HepG2 (cell line): Measurements from ENCODE around the gene LCAT. TPM values are rescaled to one million over a fixed set of nuclear protein-coding genes. Genes with fewer than 3 reads are reported as not detected.
A peak's percentile ranks its signal among the peaks of the same experiment; 100 is the strongest.

Source experiments
- AHR ChIP-seq: IDR thresholded peaks from 2 replicates; pipeline ENCODE4 v1.6.1; 2018; ENCODE audit warnings: missing genetic modification reagents, missing compliant biosample characterization
- HNRNPUL1 ChIP-seq: fragments of 200-400 bp; formaldehyde crosslinking; IDR thresholded peaks from 2 replicates; pipeline ENCODE4 v1.6.1; 2017; ENCODE audit warnings: low read depth, mild to moderate bottlenecking, low read length, moderate library complexity
- MLLT10 ChIP-seq: sonication (generic); formaldehyde crosslinking; IDR thresholded peaks from 2 replicates; pipeline ENCODE4 v1.4.0; 2020; ENCODE audit warnings: missing genetic modification reagents
- MTA1 ChIP-seq: sonication (generic); formaldehyde crosslinking; IDR thresholded peaks from 2 replicates; pipeline ENCODE4 v1.4.0; 2020; ENCODE audit warnings: missing genetic modification reagents, mild to moderate bottlenecking, borderline replicate concordance
- NPAS2 ChIP-seq: sonication (generic); formaldehyde crosslinking; IDR thresholded peaks from 2 replicates; pipeline ENCODE4 v1.8.0; 2022; ENCODE audit warnings: mild to moderate bottlenecking, missing genetic modification reagents, borderline replicate concordance
- RBAK ChIP-seq: sonication (generic); formaldehyde crosslinking; IDR thresholded peaks from 2 replicates; pipeline ENCODE4 v1.5.1; 2020; ENCODE audit warnings: mild to moderate bottlenecking, missing genetic modification reagents
- RBM22 ChIP-seq: fragments of 200-400 bp; formaldehyde crosslinking; optimal IDR thresholded peaks from 2 replicates; pipeline ENCODE3; 2017; ENCODE audit warnings: mild to moderate bottlenecking, low read length, moderate library complexity
- TEAD2 ChIP-seq: sonication (generic); formaldehyde crosslinking; IDR thresholded peaks from 2 replicates; pipeline ENCODE4 v1.9.0; 2021; ENCODE audit warnings: missing genetic modification reagents
- TSC22D2 ChIP-seq: sonication (generic); formaldehyde crosslinking; IDR thresholded peaks from 2 replicates; pipeline ENCODE4 v1.5.1; 2020; ENCODE audit warnings: missing genetic modification reagents, mild to moderate bottlenecking, borderline replicate concordance
- YEATS2 ChIP-seq: sonication (generic); formaldehyde crosslinking; IDR thresholded peaks from 2 replicates; pipeline ENCODE4 v1.4.0; 2020; ENCODE audit warnings: missing genetic modification reagents, borderline replicate concordance
- ZNF263 ChIP-seq: sonication (generic); formaldehyde crosslinking; IDR thresholded peaks from 2 replicates; pipeline ENCODE4 v1.4.0; 2020; ENCODE audit warnings: missing genetic modification reagents
- ZNF670 ChIP-seq: sonication (generic); formaldehyde crosslinking; IDR thresholded peaks from 2 replicates; pipeline ENCODE4 v1.8.0; 2022; ENCODE audit warnings: mild to moderate bottlenecking, missing genetic modification reagents, borderline replicate concordance
- ZNF772 ChIP-seq: sonication (generic); formaldehyde crosslinking; IDR thresholded peaks from 2 replicates; pipeline ENCODE4 v1.5.0; 2020; ENCODE audit warnings: mild to moderate bottlenecking, missing genetic modification reagents
- ZNF781 ChIP-seq: sonication (generic); formaldehyde crosslinking; IDR thresholded peaks from 2 replicates; pipeline ENCODE4 v1.5.1; 2020; ENCODE audit warnings: borderline replicate concordance, mild to moderate bottlenecking, missing genetic modification reagents; ENCODE audit errors: not compliant biosample characterization
- polyA plus RNA-seq, 8 experiments: library from polyadenylated mRNA; depleted of rRNA in 3 of 8; stranded (reverse) in 7 of 8; unstranded in 1 of 8; fragments of >200 nt; fragmentation: Illumina TruSeq in 4 of 8; extraction: Trizol in 4 of 8; gene quantifications; 2 replicates each; pipeline versions ENCODE4 v1.2.1 to v1.2.3, GENCODE V29; 2011 to 2016; ENCODE audit warnings: low read depth in 4 of 8, missing spikeins in 1 of 8, mixed read lengths in 1 of 8; ENCODE audit not compliant: insufficient read depth in 1 of 8
- total RNA-seq, 5 experiments: library from RNA; depleted of rRNA; stranded (reverse); fragments of >200 nt; fragmentation: Illumina TruSeq; extraction: Trizol; gene quantifications; 2 replicates each; pipeline ENCODE4 v1.2.3, GENCODE V29; 2016; ENCODE audit warnings: low read depth in 1 of 5
- TF ChIP-seq, protein P1 (sequence below): IDR thresholded peaks from 2 replicates; pipeline ENCODE4 v1.4.0; 2020; ENCODE audit warnings: mild to moderate bottlenecking, missing genetic modification reagents
- TF ChIP-seq, protein P2 (sequence below): sonication (generic); formaldehyde crosslinking; IDR thresholded peaks from 2 replicates; pipeline ENCODE4 v1.5.0; 2020; ENCODE audit warnings: missing genetic modification reagents
- TF ChIP-seq, protein P3 (sequence below): IDR thresholded peaks from 2 replicates; pipeline ENCODE4 v1.6.1; 2016; ENCODE audit warnings: control low read depth
- TF ChIP-seq, protein P4 (sequence below): sonication (generic); formaldehyde crosslinking; IDR thresholded peaks from 2 replicates; pipeline ENCODE4 v1.5.0; 2020; ENCODE audit warnings: missing genetic modification reagents

Gene LCAT
- total and polyA plus RNA-seq, 2 of the 13 experiments (the other 11 are each of a cell fraction or from before 2014, with no cell fraction given), result 36.1 to 38.9 TPM

DNA sequence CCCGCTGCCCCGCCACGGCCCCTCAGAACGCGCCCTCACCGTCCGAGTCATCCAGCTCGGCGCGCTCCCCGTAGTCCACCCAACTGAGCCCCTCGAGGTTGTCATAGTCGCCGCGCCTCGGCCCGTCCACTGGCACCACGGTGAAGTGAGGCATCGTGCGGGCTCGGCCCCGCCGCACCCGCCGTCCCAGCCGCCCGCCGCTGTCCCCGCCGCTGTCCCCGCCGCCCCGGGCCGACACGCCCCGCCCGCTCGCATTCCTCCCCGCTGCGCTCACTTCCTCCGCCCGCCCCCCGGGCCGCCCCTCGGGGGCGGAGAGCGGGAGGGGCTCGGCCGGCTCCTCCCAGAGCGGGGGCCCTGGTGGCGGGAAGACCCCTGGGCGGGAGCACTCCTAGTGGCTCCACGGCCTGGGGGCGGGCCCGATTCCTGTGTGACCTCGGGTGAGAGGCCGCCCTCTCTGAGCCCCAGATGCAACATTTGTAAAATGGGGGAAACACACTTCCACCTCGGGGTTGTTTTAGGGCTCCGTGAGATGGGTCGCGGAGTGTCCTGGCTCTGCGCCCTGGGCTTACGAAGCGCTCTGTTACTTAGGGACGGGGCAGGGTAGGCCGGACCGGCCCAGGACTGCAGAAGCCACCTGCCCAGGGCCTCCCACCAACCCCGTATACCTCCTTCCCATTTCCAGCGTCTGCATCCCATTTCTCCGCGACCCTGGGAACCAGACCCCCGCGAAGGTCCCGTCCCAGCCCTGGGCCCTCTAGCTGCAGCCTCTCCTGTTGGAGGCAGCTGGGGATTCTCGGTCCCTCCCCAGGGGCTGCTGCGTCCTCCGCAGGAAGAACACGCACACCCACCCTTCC is 24.7 kb upstream of the LCAT start, which contains the start of gene SLC12A4 (continued):
- TF ChIP-seq NPAS2 (CRISPR knock-in tag), result no peak
- TF ChIP-seq RBM22, result no peak
- TF ChIP-seq ZNF263 (CRISPR knock-in tag), result peak; percentile 100
- no peak for TF ChIP-seq HNRNPUL1
- TF ChIP-seq YEATS2 (CRISPR knock-in tag), result peak; percentile 39; the same call in 1 of the 2 replicates
- TF ChIP-seq ZNF781 (CRISPR knock-in tag), result peak; percentile 35
- TF ChIP-seq, protein P1, sequence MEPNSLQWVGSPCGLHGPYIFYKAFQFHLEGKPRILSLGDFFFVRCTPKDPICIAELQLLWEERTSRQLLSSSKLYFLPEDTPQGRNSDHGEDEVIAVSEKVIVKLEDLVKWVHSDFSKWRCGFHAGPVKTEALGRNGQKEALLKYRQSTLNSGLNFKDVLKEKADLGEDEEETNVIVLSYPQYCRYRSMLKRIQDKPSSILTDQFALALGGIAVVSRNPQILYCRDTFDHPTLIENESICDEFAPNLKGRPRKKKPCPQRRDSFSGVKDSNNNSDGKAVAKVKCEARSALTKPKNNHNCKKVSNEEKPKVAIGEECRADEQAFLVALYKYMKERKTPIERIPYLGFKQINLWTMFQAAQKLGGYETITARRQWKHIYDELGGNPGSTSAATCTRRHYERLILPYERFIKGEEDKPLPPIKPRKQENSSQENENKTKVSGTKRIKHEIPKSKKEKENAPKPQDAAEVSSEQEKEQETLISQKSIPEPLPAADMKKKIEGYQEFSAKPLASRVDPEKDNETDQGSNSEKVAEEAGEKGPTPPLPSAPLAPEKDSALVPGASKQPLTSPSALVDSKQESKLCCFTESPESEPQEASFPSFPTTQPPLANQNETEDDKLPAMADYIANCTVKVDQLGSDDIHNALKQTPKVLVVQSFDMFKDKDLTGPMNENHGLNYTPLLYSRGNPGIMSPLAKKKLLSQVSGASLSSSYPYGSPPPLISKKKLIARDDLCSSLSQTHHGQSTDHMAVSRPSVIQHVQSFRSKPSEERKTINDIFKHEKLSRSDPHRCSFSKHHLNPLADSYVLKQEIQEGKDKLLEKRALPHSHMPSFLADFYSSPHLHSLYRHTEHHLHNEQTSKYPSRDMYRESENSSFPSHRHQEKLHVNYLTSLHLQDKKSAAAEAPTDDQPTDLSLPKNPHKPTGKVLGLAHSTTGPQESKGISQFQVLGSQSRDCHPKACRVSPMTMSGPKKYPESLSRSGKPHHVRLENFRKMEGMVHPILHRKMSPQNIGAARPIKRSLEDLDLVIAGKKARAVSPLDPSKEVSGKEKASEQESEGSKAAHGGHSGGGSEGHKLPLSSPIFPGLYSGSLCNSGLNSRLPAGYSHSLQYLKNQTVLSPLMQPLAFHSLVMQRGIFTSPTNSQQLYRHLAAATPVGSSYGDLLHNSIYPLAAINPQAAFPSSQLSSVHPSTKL (CRISPR knock-in tag), result peak; percentile 75
- TF ChIP-seq MLLT10 (CRISPR knock-in tag), result no peak
- TF ChIP-seq, protein P2, sequence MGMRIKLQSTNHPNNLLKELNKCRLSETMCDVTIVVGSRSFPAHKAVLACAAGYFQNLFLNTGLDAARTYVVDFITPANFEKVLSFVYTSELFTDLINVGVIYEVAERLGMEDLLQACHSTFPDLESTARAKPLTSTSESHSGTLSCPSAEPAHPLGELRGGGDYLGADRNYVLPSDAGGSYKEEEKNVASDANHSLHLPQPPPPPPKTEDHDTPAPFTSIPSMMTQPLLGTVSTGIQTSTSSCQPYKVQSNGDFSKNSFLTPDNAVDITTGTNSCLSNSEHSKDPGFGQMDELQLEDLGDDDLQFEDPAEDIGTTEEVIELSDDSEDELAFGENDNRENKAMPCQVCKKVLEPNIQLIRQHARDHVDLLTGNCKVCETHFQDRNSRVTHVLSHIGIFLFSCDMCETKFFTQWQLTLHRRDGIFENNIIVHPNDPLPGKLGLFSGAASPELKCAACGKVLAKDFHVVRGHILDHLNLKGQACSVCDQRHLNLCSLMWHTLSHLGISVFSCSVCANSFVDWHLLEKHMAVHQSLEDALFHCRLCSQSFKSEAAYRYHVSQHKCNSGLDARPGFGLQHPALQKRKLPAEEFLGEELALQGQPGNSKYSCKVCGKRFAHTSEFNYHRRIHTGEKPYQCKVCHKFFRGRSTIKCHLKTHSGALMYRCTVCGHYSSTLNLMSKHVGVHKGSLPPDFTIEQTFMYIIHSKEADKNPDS (CRISPR knock-in tag), result no peak
- 0 out of 2 replicates have a peak, but pooled peaks have one; percentile 65 for TF ChIP-seq TSC22D2 (CRISPR knock-in tag)
- TF ChIP-seq TEAD2 (CRISPR knock-in tag), result no peak
- TF ChIP-seq ZNF670 (CRISPR knock-in tag), result no peak
- TF ChIP-seq, protein P3, sequence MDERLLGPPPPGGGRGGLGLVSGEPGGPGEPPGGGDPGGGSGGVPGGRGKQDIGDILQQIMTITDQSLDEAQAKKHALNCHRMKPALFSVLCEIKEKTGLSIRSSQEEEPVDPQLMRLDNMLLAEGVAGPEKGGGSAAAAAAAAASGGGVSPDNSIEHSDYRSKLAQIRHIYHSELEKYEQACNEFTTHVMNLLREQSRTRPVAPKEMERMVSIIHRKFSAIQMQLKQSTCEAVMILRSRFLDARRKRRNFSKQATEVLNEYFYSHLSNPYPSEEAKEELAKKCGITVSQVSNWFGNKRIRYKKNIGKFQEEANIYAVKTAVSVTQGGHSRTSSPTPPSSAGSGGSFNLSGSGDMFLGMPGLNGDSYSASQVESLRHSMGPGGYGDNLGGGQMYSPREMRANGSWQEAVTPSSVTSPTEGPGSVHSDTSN, result no peak
- peak; percentile 79; the same call in 1 of the 2 replicates for TF ChIP-seq MTA1 (CRISPR knock-in tag)
- TF ChIP-seq RBAK (CRISPR knock-in tag), result no peak
- TF ChIP-seq ZNF772, result no peak; the same call in 1 of the 2 replicates
- TF ChIP-seq AHR (CRISPR knock-in tag), result no peak
- TF ChIP-seq, protein P4, sequence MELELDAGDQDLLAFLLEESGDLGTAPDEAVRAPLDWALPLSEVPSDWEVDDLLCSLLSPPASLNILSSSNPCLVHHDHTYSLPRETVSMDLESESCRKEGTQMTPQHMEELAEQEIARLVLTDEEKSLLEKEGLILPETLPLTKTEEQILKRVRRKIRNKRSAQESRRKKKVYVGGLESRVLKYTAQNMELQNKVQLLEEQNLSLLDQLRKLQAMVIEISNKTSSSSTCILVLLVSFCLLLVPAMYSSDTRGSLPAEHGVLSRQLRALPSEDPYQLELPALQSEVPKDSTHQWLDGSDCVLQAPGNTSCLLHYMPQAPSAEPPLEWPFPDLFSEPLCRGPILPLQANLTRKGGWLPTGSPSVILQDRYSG, result 0 out of 2 replicates have a peak, but pooled peaks have one; percentile 23
